ENCODE measurements around the gene CSTPP1.

CSTPP1 gene

GRCh38 chr11:46952553-46952952, 16.0 kb downstream of the CSTPP1 start:
- H4K91ac ChIP-seq (ENCODE audit: low read depth, low read length, poor library complexity), result no peak overlapping the region
- H2BK15ac ChIP-seq (ENCODE audit: low read length), result no peak overlapping the region
- no peak overlapping the region for H2AK5ac ChIP-seq (ENCODE audit: low read depth, low read length)
- no peak overlapping the region for H4K8ac ChIP-seq (ENCODE audit: low read depth, low read length)
- no peaks in the 10 kb centered on the region for H3K27me3 ChIP-seq (ENCODE audit: control insufficient read depth in 3 of 3, insufficient read depth in 3 of 3, low read depth in 1 of 3, low read length in 3 of 3)
- DNase-seq (ENCODE audit: low spot score), result no peak
- no peak overlapping the region for H2BK5ac ChIP-seq (ENCODE audit: low read length)
- no peak overlapping the region for H3K14ac ChIP-seq (ENCODE audit: low read length)
- H3K23ac ChIP-seq (ENCODE audit: low read depth, low read length, poor library complexity), result no peak overlapping the region
- peaks cover 8 to 19% of the 10 kb centered on the region in 2 donors for H3K4me1 ChIP-seq (ENCODE audit: control insufficient read depth in 2 of 2, insufficient read depth in 1 of 2, low read depth in 1 of 2, low read length in 2 of 2)
- no peak overlapping the region for H2AFZ ChIP-seq (ENCODE audit: low read length)
- no peak overlapping the region for H3K9ac ChIP-seq (ENCODE audit: low read depth, low read length, poor library complexity)
- H2BK12ac ChIP-seq (ENCODE audit: low read length), result no peak overlapping the region
- H3K27ac ChIP-seq (replicated peaks; ENCODE audit: low read length), result peak overlapping the region; percentile 26
- peaks cover 0 to 30% of the 10 kb centered on the region in 2 donors for H3K36me3 ChIP-seq (replicated peaks in 1 of 2; ENCODE audit: control insufficient read depth in 2 of 2, insufficient read depth in 2 of 2, low read length in 2 of 2)
- H3K18ac ChIP-seq (ENCODE audit: low read length), result no peak overlapping the region
- H3K79me1 ChIP-seq (ENCODE audit: low read depth, low read length), result peaks cover 2% of the 10 kb centered on the region
- no CpG with 5 or more reads among the region's 2 CpGs for WGBS, 2 donors (ENCODE audit: extremely low coverage in 2 of 2, insufficient read length in 2 of 2, insufficient replicate concordance in 1 of 2)
- no peak overlapping the region for H3K4me3 ChIP-seq (ENCODE audit: low read length in 2 of 2)
- no peak overlapping the region for H2BK120ac ChIP-seq (ENCODE audit: low read depth, low read length)
- H3K4me2 ChIP-seq (ENCODE audit: insufficient read depth, low read length, poor library complexity, severe bottlenecking), result no peak overlapping the region
- no peak overlapping the region for H3K4ac ChIP-seq (ENCODE audit: low read length)
- H3K9me3 ChIP-seq (replicated peaks in 1 of 2; ENCODE audit: control insufficient read depth in 2 of 2, insufficient read depth in 1 of 2, low read depth in 1 of 2, low read length in 2 of 2), result no peaks in the 10 kb centered on the region

- no peak overlapping the region for H3K4me2 ChIP-seq (ENCODE audit: insufficient read depth, low read length, poor library complexity, severe bottlenecking)
- WGBS, 2 donors (ENCODE audit: extremely low coverage in 2 of 2, insufficient read length in 2 of 2, insufficient replicate concordance in 1 of 2), result 100% methylated on average over 3 of the region's 5 CpGs; no CpG with 5 or more reads in 1 of the 2 donors
- H3K9ac ChIP-seq (ENCODE audit: low read depth, low read length, poor library complexity), result no peak overlapping the region
- H3K9me3 ChIP-seq (replicated peaks in 1 of 2; ENCODE audit: control insufficient read depth in 2 of 2, insufficient read depth in 1 of 2, low read depth in 1 of 2, low read length in 2 of 2), result no peaks in the 10 kb centered on the region
- H3K79me1 ChIP-seq (ENCODE audit: low read depth, low read length), result peaks cover 2% of the 10 kb centered on the region
- H4K91ac ChIP-seq (ENCODE audit: low read depth, low read length, poor library complexity), result no peak overlapping the region
- H3K27ac ChIP-seq (replicated peaks; ENCODE audit: low read length), result no peak overlapping the region
- H3K4me1 ChIP-seq (ENCODE audit: control insufficient read depth in 2 of 2, insufficient read depth in 1 of 2, low read depth in 1 of 2, low read length in 2 of 2), result peaks cover 5 to 14% of the 10 kb centered on the region in 2 donors
- no peak overlapping the region for H3K4ac ChIP-seq (ENCODE audit: low read length)
- H2AK5ac ChIP-seq (ENCODE audit: low read depth, low read length), result no peak overlapping the region
- no peak overlapping the region for H3K18ac ChIP-seq (ENCODE audit: low read length)
- H4K8ac ChIP-seq (ENCODE audit: low read depth, low read length), result no peak overlapping the region
- no peak overlapping the region for H3K23ac ChIP-seq (ENCODE audit: low read depth, low read length, poor library complexity)
- no peak overlapping the region for H2AFZ ChIP-seq (ENCODE audit: low read length)
- DNase-seq (ENCODE audit: low spot score), result no peak
- H3K4me3 ChIP-seq (ENCODE audit: low read length in 2 of 2), result no peak overlapping the region
- H2BK15ac ChIP-seq (ENCODE audit: low read length), result no peak overlapping the region
- H2BK12ac ChIP-seq (ENCODE audit: low read length), result no peak overlapping the region
- H3K27me3 ChIP-seq (ENCODE audit: control insufficient read depth in 3 of 3, insufficient read depth in 3 of 3, low read depth in 1 of 3, low read length in 3 of 3), result no peaks in the 10 kb centered on the region
- no peak overlapping the region for H2BK5ac ChIP-seq (ENCODE audit: low read length)
- H3K36me3 ChIP-seq (replicated peaks in 1 of 2; ENCODE audit: control insufficient read depth in 2 of 2, insufficient read depth in 2 of 2, low read length in 2 of 2), result peaks cover 0 to 30% of the 10 kb centered on the region in 2 donors
- H2BK120ac ChIP-seq (ENCODE audit: low read depth, low read length), result no peak overlapping the region
- no peak overlapping the region for H3K14ac ChIP-seq (ENCODE audit: low read length)
Measured at GRCh38 chr11:46953093-46953492, 16.5 kb downstream of the CSTPP1 start.

- Histone ChIP-seq H3K4me2 (ENCODE audit: insufficient read depth, low read length, poor library complexity, severe bottlenecking) (no peak overlapping the region), H3K4ac (ENCODE audit: low read length) (no peak overlapping the region), H2AK5ac (ENCODE audit: low read depth, low read length) (no peak overlapping the region), H3K18ac (ENCODE audit: low read length) (no peak overlapping the region), H2BK120ac (ENCODE audit: low read depth, low read length) (no peak overlapping the region), H2BK5ac (ENCODE audit: low read length) (no peak overlapping the region), H3K23ac (ENCODE audit: low read depth, low read length, poor library complexity) (no peak overlapping the region), H3K79me1 (ENCODE audit: low read depth, low read length) (peaks cover 2% of the 10 kb centered on the region), H3K9me3 (replicated peaks in 1 of 2; ENCODE audit: control insufficient read depth in 2 of 2, insufficient read depth in 1 of 2, low read depth in 1 of 2, low read length in 2 of 2) (peaks cover 5 to 18% of the 10 kb centered on the region in 2 donors), H3K9ac (ENCODE audit: low read depth, low read length, poor library complexity) (no peak overlapping the region), H2BK12ac (ENCODE audit: low read length) (no peak overlapping the region), H3K4me3 (ENCODE audit: low read length in 2 of 2) (peak overlapping the region in 1 of 2 donors; percentile 34), H4K8ac (ENCODE audit: low read depth, low read length) (no peak overlapping the region), H3K14ac (ENCODE audit: low read length) (no peak overlapping the region), H3K27ac (replicated peaks; ENCODE audit: low read length) (no peak overlapping the region), H3K27me3 (ENCODE audit: control insufficient read depth in 3 of 3, insufficient read depth in 3 of 3, low read depth in 1 of 3, low read length in 3 of 3) (no peaks in the 10 kb centered on the region), H4K91ac (ENCODE audit: low read depth, low read length, poor library complexity) (no peak overlapping the region), H2BK15ac (ENCODE audit: low read length) (no peak overlapping the region), H2AFZ (ENCODE audit: low read length) (no peak overlapping the region), H3K4me1 (ENCODE audit: control insufficient read depth in 2 of 2, insufficient read depth in 1 of 2, low read depth in 1 of 2, low read length in 2 of 2) (peaks cover 0 to 2% of the 10 kb centered on the region in 2 donors), H3K36me3 (replicated peaks in 1 of 2; ENCODE audit: control insufficient read depth in 2 of 2, insufficient read depth in 2 of 2, low read length in 2 of 2) (peaks cover 4 to 29% of the 10 kb centered on the region in 2 donors)
- no CpG with 5 or more reads among the region's 1 CpG for WGBS, 2 donors (ENCODE audit: extremely low coverage in 2 of 2, insufficient read length in 2 of 2, insufficient replicate concordance in 1 of 2)
- no peak for DNase-seq (ENCODE audit: low spot score)
Measured at GRCh38 chr11:46958777-46959176, 22.2 kb downstream of the CSTPP1 start.

- Histone ChIP-seq H3K18ac (ENCODE audit: low read length) (no peak overlapping the region), H3K4me1 (ENCODE audit: control insufficient read depth in 2 of 2, insufficient read depth in 1 of 2, low read depth in 1 of 2, low read length in 2 of 2) (no peaks in the 10 kb centered on the region), H3K27ac (replicated peaks; ENCODE audit: low read length) (no peak overlapping the region), H3K27me3 (ENCODE audit: control insufficient read depth in 3 of 3, insufficient read depth in 3 of 3, low read depth in 1 of 3, low read length in 3 of 3) (no peaks in the 10 kb centered on the region), H2AFZ (ENCODE audit: low read length) (no peak overlapping the region), H2BK15ac (ENCODE audit: low read length) (no peak overlapping the region), H2BK5ac (ENCODE audit: low read length) (no peak overlapping the region), H3K23ac (ENCODE audit: low read depth, low read length, poor library complexity) (no peak overlapping the region), H3K14ac (ENCODE audit: low read length) (no peak overlapping the region), H3K9ac (ENCODE audit: low read depth, low read length, poor library complexity) (no peak overlapping the region), H3K4me2 (ENCODE audit: insufficient read depth, low read length, poor library complexity, severe bottlenecking) (no peak overlapping the region), H3K79me1 (ENCODE audit: low read depth, low read length) (no peaks in the 10 kb centered on the region), H3K4ac (ENCODE audit: low read length) (no peak overlapping the region), H2BK12ac (ENCODE audit: low read length) (no peak overlapping the region), H3K36me3 (replicated peaks in 1 of 2; ENCODE audit: control insufficient read depth in 2 of 2, insufficient read depth in 2 of 2, low read length in 2 of 2) (peaks cover 4 to 22% of the 10 kb centered on the region in 2 donors), H2AK5ac (ENCODE audit: low read depth, low read length) (no peak overlapping the region), H4K91ac (ENCODE audit: low read depth, low read length, poor library complexity) (no peak overlapping the region), H3K9me3 (replicated peaks in 1 of 2; ENCODE audit: control insufficient read depth in 2 of 2, insufficient read depth in 1 of 2, low read depth in 1 of 2, low read length in 2 of 2) (peaks cover 5 to 23% of the 10 kb centered on the region in 2 donors), H2BK120ac (ENCODE audit: low read depth, low read length) (no peak overlapping the region), H4K8ac (ENCODE audit: low read depth, low read length) (no peak overlapping the region), H3K4me3 (ENCODE audit: low read length in 2 of 2) (no peak overlapping the region)
- no peak for DNase-seq (ENCODE audit: low spot score)
- whole genome bisulfite sequencing, 2 donors (ENCODE audit: extremely low coverage in 2 of 2, insufficient read length in 2 of 2, insufficient replicate concordance in 1 of 2), result no CpG with 5 or more reads among the region's 2 CpGs
Measured at GRCh38 chr11:46961041-46961440, 24.5 kb downstream of the CSTPP1 start.

Measured in neuronal stem cell (in vitro differentiated cells).